Measurements from ENCODE around the gene SERPINA7. TPM values are rescaled to one million over a fixed set of nuclear protein-coding genes. Genes with fewer than 3 reads are reported as not detected.

Gene SERPINA7
- total and polyA plus RNA-seq, 2 of the 13 experiments (the other 11 are each of a cell fraction or from before 2014, with no cell fraction given) = 315 to 456 TPM

GRCh38 chrX:106039920-106040319 lies 1.4 kb upstream of the SERPINA7 start (continued):
- TF ChIP-seq ZNF333 (CRISPR knock-in tag; IDR thresholded peaks at IDR 0.05; ENCODE audit: borderline replicate concordance) (no peak), ZFP36L2 (CRISPR knock-in tag; IDR thresholded peaks at IDR 0.05) (no peak), ZBTB3 (CRISPR knock-in tag; IDR thresholded peaks at IDR 0.05; ENCODE audit: borderline replicate concordance, low read depth) (no peak), ZNF513 (CRISPR knock-in tag; conservative IDR thresholded peaks at IDR 0.05) (no peak), MXD1 (CRISPR knock-in tag; IDR thresholded peaks at IDR 0.05) (no peak), IRX3 (CRISPR knock-in tag; IDR thresholded peaks at IDR 0.05; ENCODE audit: borderline replicate concordance, low read depth) (no peak), CEBPB (IDR thresholded peaks at IDR 0.05; ENCODE audit: borderline replicate concordance, low read depth, low read length) (no peak), SOX13 (IDR thresholded peaks at IDR 0.05) (no peak), SOX13 (CRISPR knock-in tag; conservative IDR thresholded peaks at IDR 0.05 in 1 of 2, IDR thresholded peaks at IDR 0.05 in 1 of 2) (peak in 1 of 2 experiments; percentile 25; a peak in 1 of 4 replicates), ZNF609 (CRISPR knock-in tag; IDR thresholded peaks at IDR 0.05; ENCODE audit: borderline replicate concordance) (no peak), CC2D1A (CRISPR knock-in tag; IDR thresholded peaks at IDR 0.05) (no peak), STAG1 (CRISPR knock-in tag; IDR thresholded peaks at IDR 0.05) (peak; percentile 44), ZNF7 (CRISPR knock-in tag; IDR thresholded peaks at IDR 0.05) (no peak), KDM3A (CRISPR knock-in tag; IDR thresholded peaks at IDR 0.05; ENCODE audit: low read depth) (no peak), XBP1 (CRISPR knock-in tag; IDR thresholded peaks at IDR 0.05) (no peak), CBX2 (IDR thresholded peaks at IDR 0.05; ENCODE audit: low read depth, low read length) (no peak), CBX2 (CRISPR knock-in tag; IDR thresholded peaks at IDR 0.05; ENCODE audit: low read depth) (no peak), SMC3 (IDR thresholded peaks at IDR 0.05; ENCODE audit: low read length) (peak; percentile 65; the same call in 1 of the 2 replicates), ZNF501 (CRISPR knock-in tag; IDR thresholded peaks at IDR 0.05) (0 out of 2 replicates have a peak, but pooled peaks have one; percentile 12), MAX (IDR thresholded peaks at IDR 0.05) (no peak), ZNF615 (CRISPR knock-in tag; IDR thresholded peaks at IDR 0.05; ENCODE audit: borderline replicate concordance) (no peak), CTCF (CRISPR knock-in tag; IDR thresholded peaks at IDR 0.05) (peak; percentile 72), ZNF713 (CRISPR knock-in tag; IDR thresholded peaks at IDR 0.05) (no peak), TEAD3 (CRISPR knock-in tag; optimal IDR thresholded peaks at IDR 0.05; ENCODE audit: borderline replicate concordance) (no peak)

All from HepG2 (cell line).